Thymus (tissue), 11 donors: Measurements from ENCODE around the gene SPATA2L. TPM values are rescaled to one million over a fixed set of nuclear protein-coding genes. Genes with fewer than 3 reads are reported as not detected.
"Not testable (repeated sequence)": the region's sequence is repeated elsewhere in the genome, so short reads cannot be mapped to it uniquely, and the experiment has no call there.

Experiments
- DNase-seq, 9 donors: peaks; one replicate each; pipeline ENCODE4 v3.0.0-alpha.2; 2013; ENCODE audit warnings: low spot score in 9 of 9, low read depth in 6 of 9, missing footprints in 1 of 9
- H3K27ac ChIP-seq, 2 donors: one replicate each; pipeline ENCODE4 v1.5.1; 2013; ENCODE audit warnings: control low read depth in 1 of 2, low read depth in 1 of 2, low read length in 1 of 2, mild to moderate bottlenecking in 1 of 2, moderate library complexity in 1 of 2
- H3K27me3 ChIP-seq, 2 donors: one replicate each; pipeline ENCODE4 v1.5.1; 2013; ENCODE audit warnings: low read length in 1 of 2; ENCODE audit not compliant: control insufficient read depth in 2 of 2, insufficient read depth in 1 of 2
- H3K36me3 ChIP-seq, 2 donors: one replicate each; pipeline ENCODE4 v1.5.1; 2013; ENCODE audit warnings: low read length in 1 of 2, mild to moderate bottlenecking in 1 of 2, moderate library complexity in 1 of 2; ENCODE audit not compliant: control insufficient read depth in 2 of 2, insufficient read depth in 2 of 2
- H3K4me1 ChIP-seq, 2 donors: one replicate each; pipeline ENCODE4 v1.5.1; 2013; ENCODE audit warnings: low read length in 2 of 2; ENCODE audit not compliant: control insufficient read depth in 2 of 2, insufficient read depth in 2 of 2
- H3K4me3 ChIP-seq, 2 donors: one replicate each; pipeline ENCODE4 v1.5.1; 2013; ENCODE audit warnings: low read length in 2 of 2, control low read depth in 1 of 2, mild to moderate bottlenecking in 1 of 2
- H3K9me3 ChIP-seq, 2 donors: one replicate each; pipeline ENCODE4 v1.5.1; 2013; ENCODE audit warnings: low read length in 1 of 2, mild to moderate bottlenecking in 1 of 2; ENCODE audit not compliant: control insufficient read depth in 2 of 2, insufficient read depth in 1 of 2
- WGBS: extraction: QIAGEN DNeasy Blood & Tissue Kit; methylation state at CpG from one replicate; pipeline ENCODE4 v1.1.7; 2013; 5-methylcytosine and 5-hydroxymethylcytosine counted together
- polyA plus RNA-seq: library from polyadenylated mRNA; stranded (reverse); fragments of 200-250 nt; gene quantifications from one replicate; pipeline ENCODE4 v1.2.3, GENCODE V29; 2013
- total RNA-seq: library from RNA; stranded (reverse); fragments of 120-200 nt; gene quantifications from one replicate; pipeline ENCODE4 v1.2.4, GENCODE V29; 2013
- donor health status: healthy.

Gene SPATA2L
- total and polyA plus RNA-seq, 2 donors: 6.8 to 9.1 TPM

DNA sequence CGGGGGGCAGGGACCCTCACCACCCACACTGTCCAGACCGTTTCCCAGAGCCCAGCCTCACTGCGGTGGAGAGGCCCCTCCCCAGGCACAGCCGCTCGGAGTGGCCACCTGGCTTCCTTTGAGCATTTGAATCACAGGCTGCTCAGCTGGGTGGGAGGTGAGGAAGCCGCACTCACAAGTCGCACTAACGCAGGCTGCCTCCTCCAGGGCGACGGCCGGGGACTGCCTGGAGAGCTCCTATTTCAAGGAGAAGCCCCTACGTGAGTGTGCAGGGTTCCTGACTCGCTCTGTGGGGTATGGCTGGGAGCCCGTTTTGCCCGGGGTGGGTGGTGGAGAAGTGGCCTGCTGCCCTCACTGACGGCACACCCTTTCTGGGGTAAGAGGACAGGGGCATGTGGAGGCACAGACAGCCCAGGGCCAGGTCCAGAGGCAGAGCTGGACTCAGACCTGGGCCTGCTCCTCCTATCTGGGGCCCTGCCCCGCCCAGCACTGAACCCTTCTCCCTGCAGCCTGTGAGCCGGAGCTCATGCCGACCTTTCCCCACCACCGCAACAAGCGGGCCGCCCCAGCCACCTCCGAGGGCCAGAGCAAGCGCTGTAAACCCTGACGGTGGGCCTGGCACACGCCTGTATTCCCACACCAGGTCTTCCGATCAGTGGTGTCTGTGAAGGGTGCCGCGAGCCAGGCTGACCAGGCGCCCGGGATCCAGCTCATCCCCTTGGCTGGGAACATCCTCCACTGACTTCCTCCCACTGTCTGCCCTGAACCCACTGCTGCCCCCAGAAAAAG, 6.2 kb downstream of the SPATA2L start:
- H3K4me3 ChIP-seq: no peak overlapping the region
- H3K4me1 ChIP-seq: peaks cover 13 to 17% of the 10 kb centered on the region in 2 donors
- DNase-seq: no peak
- WGBS: 97% methylated on average over 31 of the region's 31 CpGs
- H3K9me3 ChIP-seq: no peaks in the 10 kb centered on the region
- no peaks in the 10 kb centered on the region for H3K27me3 ChIP-seq
- peaks cover 44 to 65% of the 10 kb centered on the region in 2 donors for H3K36me3 ChIP-seq
- H3K27ac ChIP-seq: no peak overlapping the region

- not testable (repeated sequence) for H3K27me3 ChIP-seq, H3K27ac ChIP-seq, H3K4me3 ChIP-seq, DNase-seq, H3K9me3 ChIP-seq
- Histone ChIP-seq H3K36me3 (peaks cover 45 to 66% of the 10 kb centered on the region in 2 donors), H3K4me1 (peaks cover 9 to 12% of the 10 kb centered on the region in 2 donors)
- WGBS: 97% methylated on average over 23 of the region's 23 CpGs
Measured at GRCh38 chr16:89694784-89695085, 6.8 kb downstream of the SPATA2L start.

DNA sequence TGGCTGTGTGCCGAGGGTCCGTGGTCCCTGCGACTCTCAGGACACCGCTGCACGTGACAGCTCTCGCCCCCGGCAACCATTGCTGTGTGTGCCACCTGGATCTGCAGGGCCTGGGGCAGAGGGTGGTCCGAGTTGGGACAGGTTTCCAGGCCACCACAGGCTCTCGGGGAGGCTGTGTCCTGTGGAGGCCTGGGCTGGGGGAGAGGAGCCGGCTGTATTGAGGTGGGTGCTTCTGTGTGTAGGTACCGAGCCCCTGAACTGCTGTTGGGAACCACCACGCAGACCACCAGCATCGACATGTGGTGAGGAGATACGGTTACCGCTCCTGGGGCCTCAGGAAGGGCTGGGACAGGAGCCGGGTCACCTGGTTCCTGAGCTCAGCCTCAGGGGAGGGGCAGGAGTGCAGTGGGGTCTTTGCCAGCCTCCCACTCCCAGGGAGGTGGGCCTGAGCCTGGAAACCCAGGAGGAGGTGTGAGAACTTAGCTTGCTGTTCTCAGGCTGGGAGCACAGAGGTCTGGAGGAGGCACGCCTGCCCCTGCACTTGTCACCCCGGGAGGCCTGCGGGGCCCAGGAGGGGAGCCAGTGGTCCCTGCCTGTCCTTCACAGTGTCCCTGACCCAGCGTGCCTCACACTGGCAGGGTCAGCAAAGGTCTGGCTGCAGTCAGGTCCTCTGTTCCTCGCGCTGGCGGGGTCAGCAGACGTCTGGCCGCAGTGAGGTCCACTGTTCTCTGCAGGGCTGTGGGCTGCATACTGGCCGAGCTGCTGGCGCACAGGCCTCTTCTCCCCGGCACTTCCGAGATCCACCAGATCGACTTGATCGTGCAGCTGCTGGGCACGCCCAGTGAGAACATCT, 7.3 kb downstream of the SPATA2L start:
- H3K9me3 ChIP-seq: no peaks in the 10 kb centered on the region
- H3K27ac ChIP-seq: no peak overlapping the region
- H3K4me1 ChIP-seq: peaks cover 7 to 10% of the 10 kb centered on the region in 2 donors
- H3K4me3 ChIP-seq: no peak overlapping the region
- peaks cover 49 to 70% of the 10 kb centered on the region in 2 donors for H3K36me3 ChIP-seq
- no peaks in the 10 kb centered on the region for H3K27me3 ChIP-seq
- no peak for DNase-seq
- 95% methylated on average over 32 of the region's 32 CpGs for WGBS

DNA sequence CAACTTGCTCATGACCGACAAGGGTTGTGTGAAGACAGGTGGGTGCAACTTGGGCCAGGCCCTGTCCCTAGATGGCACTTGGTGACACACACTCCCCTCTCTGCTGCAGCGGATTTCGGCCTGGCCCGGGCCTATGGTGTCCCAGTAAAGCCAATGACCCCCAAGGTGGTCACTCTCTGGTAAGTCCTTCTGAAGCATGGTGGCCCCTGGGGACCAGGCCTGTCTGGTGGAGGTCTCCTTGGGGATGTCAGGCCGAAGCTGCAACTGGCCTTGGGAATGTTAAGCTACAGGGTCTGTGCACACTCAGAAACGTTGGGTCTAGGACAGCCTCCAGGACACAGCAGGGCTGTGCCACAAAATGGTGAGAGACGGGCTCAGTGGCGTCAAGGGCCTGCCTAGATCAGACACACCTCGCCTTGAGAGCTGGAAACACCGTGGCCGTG, 8.2 kb downstream of the SPATA2L start:
- peaks cover 51 to 72% of the 10 kb centered on the region in 2 donors for H3K36me3 ChIP-seq
- no peak overlapping the region for H3K27ac ChIP-seq
- 98% methylated on average over 11 of the region's 11 CpGs for WGBS
- H3K27me3 ChIP-seq: no peaks in the 10 kb centered on the region
- H3K9me3 ChIP-seq: no peaks in the 10 kb centered on the region
- DNase-seq: no peak
- peaks cover 7 to 10% of the 10 kb centered on the region in 2 donors for H3K4me1 ChIP-seq
- no peak overlapping the region for H3K4me3 ChIP-seq

GRCh38 chr16:89691986-89692569, 9.4 kb downstream of the SPATA2L start:
- WGBS: 98% methylated on average over 13 of the region's 13 CpGs
- Histone ChIP-seq H3K36me3 (peaks cover 47 to 60% of the 10 kb centered on the region in 2 donors), H3K27ac (no peak overlapping the region), H3K4me3 (no peak overlapping the region), H3K9me3 (no peaks in the 10 kb centered on the region), H3K27me3 (no peaks in the 10 kb centered on the region), H3K4me1 (peaks cover 15 to 18% of the 10 kb centered on the region in 2 donors)
- DNase-seq: no peak

DNA sequence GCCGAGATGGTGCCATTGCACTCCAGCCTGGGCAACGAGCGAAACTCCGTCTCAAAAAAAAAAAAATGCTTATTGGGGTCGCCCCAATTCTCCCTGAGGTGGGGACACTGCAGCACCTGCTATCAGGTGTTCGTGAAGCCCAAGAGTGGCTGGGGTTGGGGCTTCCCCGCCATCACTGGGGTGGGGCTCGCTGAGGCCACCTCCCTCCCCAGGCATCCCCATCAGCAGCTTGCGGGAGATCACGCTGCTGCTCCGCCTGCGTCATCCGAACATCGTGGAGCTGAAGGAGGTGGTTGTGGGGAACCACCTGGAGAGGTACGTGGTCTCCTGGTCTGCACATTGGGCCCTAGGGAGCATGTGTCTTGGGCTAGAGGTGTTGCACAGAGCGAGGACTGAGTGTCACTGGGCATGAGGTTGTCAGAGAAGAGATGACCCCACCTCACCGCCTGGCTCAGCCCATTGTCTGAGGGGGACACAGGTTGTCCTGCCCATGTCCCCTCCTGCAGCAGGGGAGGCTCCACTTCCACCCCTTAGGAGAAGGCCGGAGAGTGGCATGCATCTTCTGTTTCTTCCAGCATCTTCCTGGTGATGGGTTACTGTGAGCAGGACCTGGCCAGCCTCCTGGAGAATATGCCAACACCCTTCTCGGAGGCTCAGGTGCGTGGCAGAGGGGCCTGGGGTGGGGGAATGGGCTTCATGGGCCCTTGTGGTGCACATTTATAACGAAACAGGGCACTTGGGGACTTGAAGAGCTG, 10.1 kb downstream of the SPATA2L start:
- Histone ChIP-seq H3K36me3 (peaks cover 46 to 58% of the 10 kb centered on the region in 2 donors), H3K27ac (no peak overlapping the region), H3K27me3 (no peaks in the 10 kb centered on the region), H3K4me3 (no peak overlapping the region), H3K9me3 (no peaks in the 10 kb centered on the region), H3K4me1 (peaks cover 12 to 14% of the 10 kb centered on the region in 2 donors)
- 98% methylated on average over 21 of the region's 21 CpGs for WGBS
- DNase-seq: no peak

- H3K9me3 ChIP-seq: peaks cover 0 to 6% of the 10 kb centered on the region in 2 donors
- WGBS: 95% methylated on average over 16 of the region's 16 CpGs
- H3K36me3 ChIP-seq: peaks cover 45 to 49% of the 10 kb centered on the region in 2 donors
- H3K4me1 ChIP-seq: peaks cover 11 to 17% of the 10 kb centered on the region in 2 donors
- no peak for DNase-seq
- no peak overlapping the region for H3K4me3 ChIP-seq
- H3K27ac ChIP-seq: no peak overlapping the region
- no peaks in the 10 kb centered on the region for H3K27me3 ChIP-seq
Measured at GRCh38 chr16:89690392-89690901, 11.1 kb downstream of the SPATA2L start.

GRCh38 chr16:89689621-89690020, 11.9 kb downstream of the SPATA2L start:
- Histone ChIP-seq H3K36me3 (peaks cover 42 to 46% of the 10 kb centered on the region in 2 donors), H3K9me3 (peaks cover 0 to 13% of the 10 kb centered on the region in 2 donors), H3K4me1 (peaks cover 11 to 17% of the 10 kb centered on the region in 2 donors)
- not testable (repeated sequence) for H3K27me3 ChIP-seq, DNase-seq, H3K27ac ChIP-seq, H3K4me3 ChIP-seq
- 98% methylated on average over 4 of the region's 4 CpGs for WGBS
